Neural cell (in vitro differentiated cells): ENCODE measurements around the gene EIF2B1.

Source experiments
- EP300 ChIP-seq: fragments of 450-650 bp; conservative IDR thresholded peaks from 2 replicates; pipeline ENCODE4 v1.6.1; 2014; ENCODE audit warnings: antibody characterized with exemption, mild to moderate bottlenecking, moderate library complexity; ENCODE audit not compliant: poor library complexity, severe bottlenecking
- POLR2AphosphoS5 ChIP-seq: IDR thresholded peaks from 2 replicates; pipeline ENCODE4 v1.6.1; 2012
- TF ChIP-seq, protein P1 (sequence below): fragments of 450-650 bp; IDR thresholded peaks from 2 replicates; pipeline ENCODE4 v1.5.1; 2014; ENCODE audit warnings: antibody characterized with exemption, mild to moderate bottlenecking, moderate library complexity; ENCODE audit not compliant: poor library complexity, severe bottlenecking

DNA sequence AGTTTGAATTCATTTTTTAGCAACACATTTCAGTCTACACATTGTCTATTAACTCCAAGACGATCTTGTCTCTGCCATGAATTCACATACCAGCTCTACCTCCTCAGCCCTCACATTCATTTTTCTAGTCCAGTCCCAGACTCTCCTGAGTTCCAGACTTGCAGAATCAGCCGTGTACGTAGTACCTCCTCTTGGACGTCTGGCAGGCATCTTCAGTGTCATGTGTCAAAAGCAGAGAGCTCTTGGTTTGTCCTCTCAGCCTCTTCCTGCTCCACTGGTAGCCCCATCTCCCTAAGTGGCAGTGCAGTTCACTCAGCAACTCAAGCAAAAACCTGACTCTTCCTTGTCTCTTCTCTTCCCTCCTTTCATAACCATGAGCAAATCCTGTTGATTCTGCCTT is 22.9 kb upstream of the EIF2B1 start:
- TF ChIP-seq, protein P1, sequence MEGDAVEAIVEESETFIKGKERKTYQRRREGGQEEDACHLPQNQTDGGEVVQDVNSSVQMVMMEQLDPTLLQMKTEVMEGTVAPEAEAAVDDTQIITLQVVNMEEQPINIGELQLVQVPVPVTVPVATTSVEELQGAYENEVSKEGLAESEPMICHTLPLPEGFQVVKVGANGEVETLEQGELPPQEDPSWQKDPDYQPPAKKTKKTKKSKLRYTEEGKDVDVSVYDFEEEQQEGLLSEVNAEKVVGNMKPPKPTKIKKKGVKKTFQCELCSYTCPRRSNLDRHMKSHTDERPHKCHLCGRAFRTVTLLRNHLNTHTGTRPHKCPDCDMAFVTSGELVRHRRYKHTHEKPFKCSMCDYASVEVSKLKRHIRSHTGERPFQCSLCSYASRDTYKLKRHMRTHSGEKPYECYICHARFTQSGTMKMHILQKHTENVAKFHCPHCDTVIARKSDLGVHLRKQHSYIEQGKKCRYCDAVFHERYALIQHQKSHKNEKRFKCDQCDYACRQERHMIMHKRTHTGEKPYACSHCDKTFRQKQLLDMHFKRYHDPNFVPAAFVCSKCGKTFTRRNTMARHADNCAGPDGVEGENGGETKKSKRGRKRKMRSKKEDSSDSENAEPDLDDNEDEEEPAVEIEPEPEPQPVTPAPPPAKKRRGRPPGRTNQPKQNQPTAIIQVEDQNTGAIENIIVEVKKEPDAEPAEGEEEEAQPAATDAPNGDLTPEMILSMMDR, result no peak
- TF ChIP-seq EP300 (no peak), POLR2AphosphoS5 (no peak)
